GM04503 (cell line): ENCODE data around the gene MAB21L3.

Experiments used
- DNase-seq: peaks from one replicate; pipeline ENCODE4 v3.0.0-alpha.2; 2012; ENCODE audit warnings: low read depth

MAB21L3 gene

DNA sequence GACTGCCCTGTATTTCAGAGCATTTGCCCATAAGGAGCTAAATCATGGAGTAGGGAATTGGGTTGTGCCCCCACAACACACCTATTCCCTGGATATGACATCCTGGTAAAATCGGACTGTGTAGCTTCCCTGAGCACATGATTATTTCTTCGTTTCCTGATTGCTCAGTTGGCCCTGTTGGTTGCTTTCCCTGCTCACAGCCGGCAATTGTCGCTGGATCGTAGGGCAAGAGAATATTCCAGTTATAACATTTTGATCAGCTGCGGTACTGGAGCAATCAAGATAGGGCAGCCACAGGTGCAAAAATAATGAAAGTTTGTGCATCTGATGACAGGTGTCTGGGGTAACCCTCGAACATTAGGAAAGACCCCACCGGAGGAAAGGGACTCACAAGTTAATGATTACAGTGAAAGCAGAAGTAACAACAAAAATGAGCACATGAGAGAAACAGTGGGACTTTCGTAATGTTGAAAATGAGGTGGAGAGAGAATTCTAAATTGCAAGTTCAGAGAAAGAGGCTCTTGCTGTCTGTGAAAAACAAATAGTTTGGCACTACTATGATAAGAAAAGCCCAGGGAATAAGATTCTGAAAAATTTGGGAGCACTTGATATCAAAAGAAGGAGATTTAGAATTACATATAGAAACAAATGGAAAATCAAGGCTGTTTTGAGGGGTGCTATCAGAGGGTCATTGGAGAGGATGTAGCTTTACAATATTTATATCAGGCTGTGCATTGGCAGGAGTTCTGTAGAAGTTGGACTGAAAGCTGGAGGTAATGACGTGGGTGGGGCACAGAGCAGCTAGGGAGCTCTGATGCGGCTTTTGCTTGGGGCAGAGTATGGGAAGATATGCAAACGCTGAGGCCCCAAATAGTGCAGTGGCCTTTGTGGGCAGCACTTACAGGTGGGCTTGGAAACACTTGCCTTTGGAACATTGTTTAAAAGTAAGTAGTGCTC, at the start of gene MAB21L3:
Gene MAB21L3, plus strand, starts transcription at position 833 of the 957 bp plus-strand sequence. CDS start 1,217 bp downstream, outside the sequence.
- no peak for DNase-seq

DNA sequence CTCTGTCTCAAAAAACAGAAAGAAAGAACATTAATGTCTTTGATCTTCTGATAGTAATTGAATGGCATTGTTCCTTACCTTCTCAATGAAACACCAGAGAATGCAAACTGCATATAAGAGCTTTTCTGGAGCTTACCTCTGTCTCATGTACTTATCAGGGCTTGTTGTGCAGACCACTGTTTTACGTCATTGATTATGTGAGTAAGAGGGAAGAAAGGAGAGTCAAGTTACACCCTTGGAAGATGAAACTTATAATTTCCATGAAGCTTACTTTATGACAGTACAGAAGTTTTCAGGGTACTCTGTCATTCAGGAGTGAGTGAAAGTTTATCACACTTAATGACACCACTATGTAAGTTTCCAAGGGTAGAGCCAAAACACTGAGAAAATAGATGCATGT, 49.0 kb upstream of the MAB21L3 start:
- DNase-seq, result no peak

DNA sequence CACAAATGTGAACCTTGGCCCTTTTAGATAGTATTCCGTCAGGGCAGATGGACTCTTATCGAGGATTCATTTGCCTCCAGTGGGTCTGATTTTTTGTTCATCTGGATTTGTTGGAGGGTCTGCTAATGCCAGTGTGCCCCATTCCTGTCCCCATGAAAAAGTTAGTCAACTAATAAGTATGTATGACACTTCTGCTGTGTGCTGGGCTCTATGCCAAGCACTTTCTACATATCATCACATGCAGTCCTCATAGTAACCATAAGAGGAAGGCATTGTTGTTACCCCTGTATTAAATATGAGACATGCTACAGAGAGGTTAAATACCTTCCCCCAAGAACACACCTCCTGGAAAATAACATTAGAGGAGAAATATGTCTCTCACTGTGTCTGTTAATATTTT, 46.6 kb upstream of the MAB21L3 start:
- DNase-seq, result no peak

DNA sequence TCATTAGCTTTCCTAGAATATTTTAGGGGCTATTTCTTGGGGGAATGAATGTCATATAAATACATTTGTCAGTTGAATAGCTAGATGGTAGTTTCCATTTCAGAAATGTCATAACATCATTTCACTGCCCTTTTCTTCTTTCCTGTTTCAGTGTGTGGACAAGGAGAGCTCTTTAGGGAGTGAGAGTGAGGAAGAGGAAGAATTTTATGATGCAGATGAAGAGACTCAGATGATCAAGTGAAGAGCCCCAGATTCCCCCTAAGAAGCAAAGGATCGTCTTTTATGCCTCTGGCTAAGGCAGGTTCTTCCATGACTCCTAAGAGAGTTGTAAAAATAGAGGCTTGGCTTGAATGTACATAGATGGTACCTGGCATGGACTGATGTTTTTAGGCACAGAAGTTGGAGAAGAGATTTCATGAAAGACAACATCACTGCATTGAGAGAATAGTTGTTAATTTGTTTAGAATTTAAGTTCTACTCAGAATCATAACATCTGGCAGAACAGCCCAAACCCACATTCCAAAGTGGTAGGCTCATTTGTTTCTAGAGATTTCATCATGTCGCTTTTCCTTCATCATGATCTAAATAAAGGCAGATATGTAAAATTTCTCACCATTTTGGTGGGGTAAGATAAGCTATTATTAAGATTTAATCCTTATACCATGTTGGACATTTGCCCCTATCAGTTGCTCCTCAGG, 44.2 kb upstream of the MAB21L3 start:
- peak; percentile 63 for DNase-seq

DNA sequence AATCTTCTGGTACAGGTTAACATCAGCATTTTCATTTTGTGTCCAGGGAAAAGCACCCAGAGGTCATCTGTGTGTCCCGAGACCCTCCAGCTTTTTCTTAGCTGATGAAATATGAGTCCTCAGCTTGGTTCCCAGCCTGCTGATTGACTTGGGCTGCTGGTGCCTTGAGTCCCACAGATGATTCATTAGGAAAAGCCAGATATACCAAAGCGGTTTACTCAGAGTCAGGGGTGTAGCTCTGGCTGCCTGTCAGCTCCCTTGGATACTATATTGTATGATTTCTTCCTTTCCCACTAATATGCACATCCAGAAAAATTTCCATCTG, 43.7 kb upstream of the MAB21L3 start:
- peak; percentile 53 for DNase-seq

DNA sequence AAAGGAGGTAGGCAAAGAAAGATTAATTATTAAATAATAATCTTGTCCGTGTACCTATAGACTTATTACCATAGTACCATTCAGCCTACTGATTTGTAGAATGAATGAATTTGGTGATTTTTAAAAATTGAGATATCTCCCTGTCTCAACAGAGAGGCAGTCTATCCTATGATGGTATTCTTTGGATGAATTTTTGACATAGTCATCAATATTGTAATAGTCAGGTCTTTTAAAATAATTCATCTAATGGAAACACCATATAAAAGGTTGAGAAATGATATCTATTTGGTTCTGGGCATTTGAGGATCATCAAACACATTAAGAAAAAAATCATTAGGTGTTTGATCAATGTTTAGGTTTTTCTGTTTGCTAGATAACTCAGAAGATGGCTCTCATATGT, 35.6 kb upstream of the MAB21L3 start:
- DNase-seq, result no peak

DNA sequence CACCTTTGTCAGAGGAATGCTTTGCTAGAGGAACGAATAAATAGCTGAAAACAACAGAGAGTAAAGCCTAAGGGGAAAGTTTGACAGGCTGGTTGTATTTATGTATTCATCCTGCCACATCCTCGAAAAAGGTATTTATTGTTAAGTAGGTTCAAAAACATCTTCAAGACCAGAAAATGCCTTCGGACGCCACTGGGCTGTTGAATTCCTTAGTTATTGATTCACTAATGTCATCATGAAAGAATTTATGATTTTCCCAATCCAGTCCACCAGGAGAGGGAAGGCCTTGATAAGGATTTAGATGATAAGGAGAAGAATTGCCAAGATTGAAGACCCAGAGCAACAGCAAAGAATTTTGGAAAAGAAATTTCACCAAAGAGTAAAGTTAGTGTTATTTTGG, 35.2 kb upstream of the MAB21L3 start:
- no peak for DNase-seq

DNA sequence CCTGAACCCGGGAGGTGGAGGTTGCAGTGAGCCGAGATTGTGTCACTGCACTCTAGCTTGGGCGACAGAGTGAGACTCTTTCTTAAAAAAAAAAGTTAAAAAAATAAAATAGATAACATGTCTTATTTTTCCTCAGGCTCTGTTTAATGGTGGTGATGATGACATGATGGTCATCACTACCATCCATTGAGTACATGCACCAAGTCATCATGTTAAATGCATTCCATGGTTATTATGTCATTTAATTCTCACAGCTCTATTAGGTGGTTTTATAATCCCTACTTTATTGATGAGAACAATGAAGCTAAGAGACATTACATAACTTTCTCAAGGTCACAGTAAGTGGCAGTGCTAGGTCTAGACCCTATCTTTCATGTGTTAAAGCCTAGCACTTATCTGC, 34.4 kb upstream of the MAB21L3 start:
- no peak for DNase-seq

DNA sequence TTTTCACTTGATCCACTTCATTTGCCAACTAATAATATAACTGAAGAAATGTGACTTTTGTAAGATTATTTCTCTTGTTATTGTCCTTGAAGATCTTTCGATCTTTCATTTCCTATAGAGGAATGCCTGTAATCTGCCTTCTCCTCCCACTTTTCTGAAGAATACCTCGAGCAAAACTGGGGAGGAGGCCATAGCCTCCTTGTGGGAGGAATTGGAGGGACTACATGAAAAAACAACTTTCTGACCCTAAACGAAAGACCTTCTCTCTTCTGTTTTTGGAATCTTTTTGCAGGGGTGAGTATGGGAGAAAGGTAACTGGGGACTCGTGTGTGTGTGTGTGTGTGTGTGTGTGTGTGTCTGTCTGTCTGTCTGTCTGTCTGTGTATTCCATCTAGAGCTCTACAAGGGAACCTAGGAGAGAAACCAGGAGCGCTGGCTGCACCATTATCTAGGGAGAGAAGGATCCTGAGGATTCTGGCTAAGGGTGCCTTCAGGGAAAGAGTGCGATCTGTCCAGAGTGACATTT, 32.4 kb upstream of the MAB21L3 start:
- DNase-seq, result no peak

DNA sequence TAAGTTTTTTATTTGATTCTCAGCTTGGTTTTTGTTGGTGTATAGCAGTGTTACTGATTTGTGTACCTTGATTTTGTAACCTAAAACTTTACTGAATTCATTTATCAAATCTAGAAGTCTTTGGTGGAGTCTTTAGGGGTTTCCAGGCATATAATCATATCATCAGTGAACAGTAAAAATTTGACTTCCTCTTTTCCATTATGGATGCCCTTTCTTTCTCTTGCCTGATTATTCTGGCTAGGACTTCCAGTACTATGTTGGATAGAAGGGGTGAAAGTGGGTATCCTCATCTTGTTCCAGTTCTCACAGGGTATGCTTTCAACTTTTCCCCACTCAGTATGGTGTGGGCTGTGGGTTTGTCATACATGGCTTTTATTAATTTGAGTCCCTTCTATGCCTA, 23.6 kb upstream of the MAB21L3 start:
- no peak for DNase-seq

DNA sequence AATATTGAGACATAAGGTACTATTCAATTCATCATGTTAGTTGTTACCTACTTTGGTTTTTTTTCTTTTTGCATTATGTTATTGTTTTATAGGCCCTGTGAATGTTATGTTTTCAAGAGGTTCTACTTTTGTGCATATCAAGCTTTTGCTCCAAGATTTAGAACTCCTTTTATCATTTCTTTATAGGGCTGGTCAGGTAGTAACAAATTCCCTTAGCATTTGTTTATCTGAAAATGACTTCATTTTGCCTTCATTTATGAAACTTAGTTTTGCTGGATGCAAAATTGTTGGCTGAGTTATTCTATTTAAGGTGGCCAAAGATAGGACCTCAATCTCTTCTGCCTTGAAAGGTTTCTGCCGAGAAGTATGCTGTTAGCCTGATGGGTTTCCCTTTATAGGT, 21.3 kb upstream of the MAB21L3 start:
- no peak for DNase-seq

DNA sequence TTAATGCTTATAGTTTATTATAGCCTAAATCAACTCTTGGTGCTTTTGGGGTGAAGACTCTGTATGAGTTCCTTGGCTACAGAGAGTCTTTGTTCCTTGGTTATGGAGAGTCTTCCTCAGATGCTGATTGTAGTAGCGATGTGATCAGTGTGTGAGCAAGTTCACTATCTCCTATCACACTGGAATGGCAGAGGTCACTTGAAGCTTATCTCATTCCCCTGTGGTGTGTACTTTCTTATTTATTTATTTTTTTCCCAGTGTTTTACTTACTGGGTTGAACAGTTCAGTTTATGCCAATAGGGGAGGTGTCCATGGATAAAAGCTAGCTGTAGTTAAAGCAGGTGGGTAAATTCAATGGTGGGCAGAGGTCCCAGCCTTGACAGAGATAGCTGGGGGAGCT, 20.1 kb upstream of the MAB21L3 start:
- DNase-seq, result no peak

DNA sequence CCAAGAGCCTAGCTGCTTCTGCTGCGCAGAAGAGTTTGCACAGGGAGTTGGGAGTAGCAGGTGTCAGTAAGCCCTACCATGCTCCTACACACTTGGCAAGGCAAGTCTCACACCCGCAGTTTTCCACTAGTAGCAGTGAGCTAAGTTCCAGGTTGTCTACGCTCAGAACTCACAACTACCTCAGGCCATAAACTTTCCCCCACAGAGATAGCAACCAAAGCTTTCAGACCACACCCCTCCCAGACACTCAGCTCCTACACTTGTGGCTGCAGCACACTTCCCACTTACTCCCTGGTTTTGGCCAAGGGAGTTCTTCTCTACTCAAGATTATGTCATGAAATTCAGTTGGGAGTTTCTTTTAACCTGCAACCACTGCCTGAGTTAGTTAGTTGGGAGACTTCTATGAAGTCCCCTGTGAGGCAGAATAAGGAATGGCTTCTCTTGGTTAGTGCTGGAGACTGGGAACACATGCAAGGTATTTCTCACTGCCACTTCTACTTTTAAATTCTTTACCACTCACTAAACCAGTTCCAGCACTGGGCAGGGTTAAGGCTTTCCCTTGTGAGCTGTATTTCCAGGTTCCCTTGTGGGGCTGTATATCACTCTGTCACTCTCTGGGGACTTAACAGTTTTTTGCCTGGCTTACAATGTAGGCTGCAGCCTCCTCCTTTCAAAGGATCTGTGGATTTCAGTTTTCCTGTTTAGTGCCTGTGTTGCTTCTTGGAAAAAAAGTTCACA, 18.3 kb upstream of the MAB21L3 start:
- no peak for DNase-seq

DNA sequence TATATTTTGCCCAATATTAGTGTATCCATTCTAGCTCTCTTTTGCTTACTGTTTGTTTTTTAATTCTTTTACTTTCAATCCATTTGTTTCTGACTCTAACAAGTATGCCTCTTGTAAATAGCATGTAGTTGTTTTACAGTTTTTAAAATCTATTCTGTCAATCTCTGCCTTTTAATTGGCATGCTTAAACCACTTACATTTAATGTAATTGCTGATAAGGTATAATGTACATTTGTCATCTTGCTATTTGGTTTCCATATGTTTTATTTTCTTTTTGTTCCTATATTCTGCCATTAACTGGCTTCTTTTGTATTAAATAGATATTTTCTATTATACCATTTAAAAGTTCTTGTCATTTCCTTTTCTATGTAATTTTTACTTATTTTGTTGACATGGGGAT, 16.2 kb upstream of the MAB21L3 start:
- DNase-seq, result no peak

DNA sequence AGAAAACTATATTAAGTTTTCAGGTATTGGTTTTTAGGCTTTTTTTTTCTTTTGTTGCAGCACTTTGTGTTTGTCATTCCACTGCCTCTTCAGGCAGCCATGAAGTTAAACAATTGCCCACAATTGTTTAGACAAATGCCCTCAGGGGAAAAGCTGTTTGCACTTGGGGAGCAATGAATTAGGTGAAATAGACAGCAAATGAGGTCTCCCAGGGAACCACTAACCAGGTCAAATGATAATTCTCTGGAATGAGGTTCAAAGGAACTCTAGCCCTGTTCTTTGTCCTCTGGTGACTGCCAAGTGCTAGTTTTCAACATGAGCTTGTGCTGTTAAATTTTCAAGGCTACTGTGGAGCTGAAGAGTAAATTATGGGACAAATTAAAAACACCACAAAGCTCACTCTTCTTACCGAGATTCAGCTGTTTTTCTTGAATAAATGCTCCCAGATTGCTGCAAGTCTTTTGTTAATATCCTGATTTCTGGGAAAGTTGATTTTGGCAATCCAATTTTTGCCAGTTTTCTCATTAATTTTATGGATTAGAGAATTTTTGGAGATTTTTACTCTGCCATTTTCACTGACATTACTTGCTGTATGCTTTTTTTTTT, 15.1 kb upstream of the MAB21L3 start:
- no peak for DNase-seq

DNA sequence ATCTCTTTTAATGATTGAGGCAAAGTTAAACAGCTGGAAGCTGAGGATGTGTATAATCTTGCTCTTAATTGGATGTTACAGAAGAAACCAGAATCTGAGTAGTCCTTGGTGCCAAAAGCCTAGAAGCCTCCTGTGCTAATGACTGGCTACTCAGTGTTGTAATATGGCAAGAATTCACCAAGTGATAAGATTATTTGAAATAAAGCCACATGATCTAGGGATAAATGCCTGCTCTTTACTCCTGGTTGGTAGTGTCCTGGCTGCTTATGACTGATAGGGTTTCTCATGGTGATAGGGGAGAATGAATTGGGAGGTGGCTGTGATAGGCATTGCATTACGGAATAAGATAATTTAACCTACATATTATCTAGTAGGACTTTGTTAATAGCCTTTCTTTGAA, 13.6 kb upstream of the MAB21L3 start:
- DNase-seq, result no peak

DNA sequence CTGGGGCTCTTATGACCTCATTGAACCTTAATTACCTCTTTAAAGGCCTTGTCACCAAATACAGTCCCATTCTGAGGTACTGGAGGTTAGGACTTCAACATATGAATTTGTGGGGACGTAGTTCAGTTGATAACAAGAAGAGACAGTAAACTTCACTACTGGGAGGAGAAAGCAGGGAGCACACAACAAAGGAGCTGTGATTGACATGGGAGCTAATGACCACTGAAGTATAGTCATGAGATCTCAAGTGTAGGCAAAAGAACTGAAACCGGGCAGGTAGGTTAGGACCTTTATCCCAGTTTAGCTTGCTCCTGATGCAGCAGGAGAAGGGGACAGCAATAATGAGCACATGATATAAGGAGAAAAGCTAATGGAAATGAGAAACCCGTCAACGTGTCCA, 11.8 kb upstream of the MAB21L3 start:
- DNase-seq, result no peak

DNA sequence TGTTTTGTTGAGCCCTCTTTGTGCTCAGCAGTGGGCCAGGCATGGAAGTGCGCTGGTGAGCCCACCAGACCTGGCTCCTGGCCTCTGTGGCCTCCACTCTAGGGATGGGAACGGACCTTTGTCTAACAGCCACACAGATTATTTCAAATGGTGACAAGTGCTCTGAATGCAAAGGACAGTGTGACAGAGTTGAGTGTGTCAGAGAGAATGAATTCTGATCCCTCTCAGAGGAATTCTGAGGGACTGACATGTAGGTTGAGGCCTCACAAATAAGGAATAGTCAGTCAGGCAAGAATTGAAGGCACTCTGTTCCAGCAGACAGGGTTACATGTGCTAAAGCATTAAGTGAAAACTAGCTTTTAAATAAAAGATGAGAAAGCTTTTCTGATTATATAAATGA, 11.3 kb upstream of the MAB21L3 start:
- no peak for DNase-seq

DNA sequence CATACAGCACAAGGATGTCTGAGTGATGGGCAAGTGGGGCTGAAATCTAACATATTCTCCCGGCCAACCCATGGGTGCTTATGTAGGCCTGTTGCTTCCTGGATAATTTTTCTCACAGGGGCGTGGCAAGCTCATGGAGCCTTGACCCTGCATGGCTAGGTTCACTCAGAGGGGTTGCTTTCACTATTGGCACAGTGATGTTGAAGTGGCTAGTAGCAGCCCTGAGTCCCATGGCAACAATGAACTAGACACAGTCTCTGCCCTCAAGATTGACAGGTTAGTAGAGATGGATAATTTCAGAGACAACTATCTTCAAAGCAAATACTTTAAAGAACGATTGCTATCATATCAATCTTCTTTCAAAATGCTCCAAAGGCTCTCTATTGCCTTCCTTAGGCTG, 6.5 kb upstream of the MAB21L3 start:
- no peak for DNase-seq

DNA sequence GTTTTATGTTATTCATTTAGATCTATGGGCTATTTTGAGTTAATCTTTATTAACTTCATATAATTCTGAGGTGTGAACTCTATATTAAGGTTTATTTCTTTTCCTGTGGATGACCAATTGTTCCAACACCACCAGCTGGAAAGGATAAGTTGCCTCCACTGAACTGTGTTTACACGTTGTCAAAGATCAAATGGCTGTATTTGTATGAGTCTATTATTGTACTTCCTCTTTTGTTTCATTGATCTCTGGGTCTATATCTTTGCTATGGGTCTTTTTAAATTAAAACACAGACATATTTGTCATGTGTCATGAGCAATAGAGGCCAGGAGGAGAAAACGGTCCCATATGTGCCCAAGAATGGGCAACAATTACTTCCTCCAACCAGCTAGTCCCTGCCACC, 5.2 kb upstream of the MAB21L3 start:
- no peak for DNase-seq

DNA sequence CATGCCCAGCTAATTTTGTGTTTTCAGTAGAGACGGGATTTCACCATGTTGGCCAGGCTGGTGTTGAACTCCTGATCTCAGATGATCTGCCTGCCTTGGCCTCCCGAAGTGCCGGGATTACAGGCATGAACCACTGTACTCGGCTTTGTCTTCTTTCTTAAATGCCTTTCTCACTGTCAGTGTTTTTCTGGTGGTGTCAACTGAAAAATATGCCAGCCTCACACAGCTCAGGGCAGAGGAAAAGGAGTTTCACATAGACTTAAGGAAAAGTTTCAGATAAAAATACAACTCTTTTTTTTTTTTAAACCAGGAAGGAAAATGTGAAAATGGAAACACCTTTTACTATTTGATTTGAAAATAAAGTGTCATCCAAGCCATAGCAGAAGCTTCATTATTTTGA, 4.6 kb upstream of the MAB21L3 start:
- no peak for DNase-seq

DNA sequence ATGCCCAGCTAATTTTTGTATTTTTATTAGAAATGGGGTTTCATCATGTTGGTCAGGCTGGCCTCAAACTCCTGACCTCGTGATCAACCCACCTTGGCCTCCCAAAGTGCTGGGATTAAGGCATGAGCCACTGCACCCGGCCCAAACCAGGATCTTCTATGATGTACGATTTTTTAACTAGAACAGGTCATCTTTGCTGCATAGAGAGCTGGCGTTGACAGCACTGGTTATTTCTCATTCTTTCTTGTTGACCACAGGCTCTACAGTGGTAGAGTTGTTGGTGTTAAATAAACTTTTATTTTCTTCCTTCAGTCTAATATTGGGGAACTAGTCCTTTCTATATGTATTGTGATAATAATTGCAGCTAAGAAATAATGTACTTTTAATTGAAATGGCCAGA, 3.8 kb upstream of the MAB21L3 start:
- no peak for DNase-seq
